Prostate gland (tissue), 2 donors: ENCODE results near the gene ROGDI. TPM values are rescaled to one million over a fixed set of nuclear protein-coding genes. Genes with fewer than 3 reads are reported as not detected.
A peak's percentile ranks its signal among the peaks of the same experiment; 100 is the strongest.

ENCODE experiments used
- DNase-seq: peaks from one replicate; pipeline ENCODE4 v3.0.0-alpha.2; 2019; ENCODE audit warnings: low spot score
- H3K27ac ChIP-seq, 2 donors: fragments of 200-600 bp; sonication (generic); 2 replicates each; pipeline ENCODE4 v1.5.1; 2017 to 2019
- H3K27me3 ChIP-seq: fragments of 200-600 bp; sonication (generic); replicated peaks from 2 replicates; pipeline ENCODE4 v1.5.1; 2019; ENCODE audit not compliant: insufficient read depth
- H3K36me3 ChIP-seq, 2 donors: fragments of 200-600 bp; sonication (generic); 1 replicate in 1 of 2; 2 replicates in 1 of 2; pipeline versions ENCODE4 v1.5.1 to v1.8.1; 2017 to 2019
- H3K4me1 ChIP-seq: fragments of 200-600 bp; sonication (generic); replicated peaks from 2 replicates; pipeline ENCODE4 v1.5.1; 2019
- H3K4me3 ChIP-seq, 2 donors: fragments of 200-600 bp; sonication (generic); 2 replicates each; pipeline ENCODE4 v1.5.1; 2017 to 2019
- H3K9me3 ChIP-seq: fragments of 200-600 bp; sonication (generic); 2 replicates; pipeline ENCODE4 v1.5.1; 2017
- CTCF ChIP-seq, 4 experiments: fragments of 200-600 bp in 2 of 4; fragments of 450-650 bp in 2 of 4; sonication (generic) in 2 of 4; IDR thresholded peaks; 1 replicate in 3 of 4; 2 replicates in 1 of 4; pipeline ENCODE4 v1.5.1; 2016 to 2019; ENCODE audit warnings: antibody characterized with exemption in 4 of 4, mild to moderate bottlenecking in 2 of 4, moderate library complexity in 2 of 4
- POLR2A ChIP-seq: fragments of 450-650 bp; IDR thresholded peaks from one replicate; pipeline ENCODE4 v1.6.1; 2016; ENCODE audit warnings: antibody characterized with exemption, mild to moderate bottlenecking
- POLR2AphosphoS5 ChIP-seq: sonication (generic); formaldehyde crosslinking; IDR thresholded peaks from one replicate; pipeline ENCODE4 v1.6.1; 2017; ENCODE audit warnings: antibody characterized with exemption
- WGBS: methylation state at CpG from one replicate; pipeline ENCODE4 v1.1.5; 2018; 5-methylcytosine and 5-hydroxymethylcytosine counted together
- intact Hi-C: fragments of 100-400 bp; cut with DNase I; formaldehyde crosslinking; loops from one replicate; pipeline ENCODE4 v1.14.2; 2022
- total RNA-seq, 2 donors: library from RNA; depleted of rRNA; stranded (reverse); fragments of >200 nt; gene quantifications; one replicate each; pipeline ENCODE4 v1.1.0, GENCODE V29; 2016

The ROGDI gene
- total RNA-seq, 2 donors from 2014 or later = 37.5 to 46.9 TPM

- Histone ChIP-seq H3K27me3 (no peaks in the 10 kb centered on the region), H3K4me1 (no peaks in the 10 kb centered on the region), H3K27ac (no peak overlapping the region), H3K4me3 (no peak overlapping the region), H3K9me3 (no peaks in the 10 kb centered on the region), H3K36me3 (no peaks in the 10 kb centered on the region)
- no peak for TF ChIP-seq POLR2A
- no peak for DNase-seq
- 94% methylated on average over 2 of the region's 2 CpGs for WGBS
- intact Hi-C loops = no loop called here
These were observed 26.2 kb downstream of the ROGDI start for GRCh38 chr16:4776141-4776705.

- 94% methylated on average over 8 of the region's 13 CpGs for WGBS
- TF ChIP-seq POLR2AphosphoS5 (no peak), CTCF (IDR thresholded peaks at IDR 0.05) (no peak), POLR2A (no peak)
- H3K4me3 ChIP-seq = no peak overlapping the region
These were observed 27.4 kb downstream of the ROGDI start for GRCh38 chr16:4775005-4775404.

GRCh38 chr16:4772351-4772750, 30.1 kb downstream of the ROGDI start:
- H3K36me3 ChIP-seq = no peaks in the 10 kb centered on the region
- WGBS = 77% methylated on average over 5 of the region's 5 CpGs
- no peak for DNase-seq
- no peak overlapping the region for H3K4me3 ChIP-seq
- TF ChIP-seq POLR2A (no peak), CTCF (IDR thresholded peaks at IDR 0.05) (no peak), POLR2AphosphoS5 (no peak)
- no peaks in the 10 kb centered on the region for H3K27me3 ChIP-seq
- no peak overlapping the region for H3K27ac ChIP-seq
- peaks cover 5% of the 10 kb centered on the region for H3K4me1 ChIP-seq
- H3K9me3 ChIP-seq = no peaks in the 10 kb centered on the region
- intact Hi-C loops = no loop called here

More at GRCh38 chr16:4775005-4775404, 27.4 kb downstream of the ROGDI start:
- Histone ChIP-seq H3K27ac (no peak overlapping the region), H3K27me3 (no peaks in the 10 kb centered on the region), H3K4me1 (no peaks in the 10 kb centered on the region), H3K9me3 (no peaks in the 10 kb centered on the region), H3K36me3 (no peaks in the 10 kb centered on the region)
- intact Hi-C loops = no loop called here
- DNase-seq = no peak

GRCh38 chr16:4771646-4772045, 30.8 kb downstream of the ROGDI start:
- Histone ChIP-seq H3K27me3 (no peaks in the 10 kb centered on the region), H3K4me1 (peaks cover 5% of the 10 kb centered on the region), H3K36me3 (no peaks in the 10 kb centered on the region), H3K9me3 (no peaks in the 10 kb centered on the region), H3K27ac (no peak overlapping the region), H3K4me3 (no peak overlapping the region)
- TF ChIP-seq CTCF (IDR thresholded peaks at IDR 0.05) (no peak), POLR2AphosphoS5 (no peak), POLR2A (no peak)
- no peak for DNase-seq
- intact Hi-C loops = no loop called here
- WGBS = 60% methylated on average over 3 of the region's 3 CpGs

- no peak for DNase-seq
- H3K27me3 ChIP-seq = no peaks in the 10 kb centered on the region
- 43% methylated on average over 7 of the region's 7 CpGs for WGBS
- no peak for TF ChIP-seq CTCF (IDR thresholded peaks at IDR 0.05)
- no peak for TF ChIP-seq POLR2A
- no peak for TF ChIP-seq POLR2AphosphoS5
- no peaks in the 10 kb centered on the region for H3K9me3 ChIP-seq
- peak overlapping the region; percentile 51 to 99 for H3K4me3 ChIP-seq
- intact Hi-C loops = no loop called here
- H3K27ac ChIP-seq = peak overlapping the region in 1 of 2 donors; percentile 92
- H3K4me1 ChIP-seq = peaks cover 15% of the 10 kb centered on the region
- H3K36me3 ChIP-seq = no peaks in the 10 kb centered on the region
These were observed 33.2 kb downstream of the ROGDI start for GRCh38 chr16:4769306-4769638.
